NCI-H1092 treated with DMSO at 0.1 percent for 48 hours (cell line): Measurements from ENCODE around the gene GAR1.
"Not testable (repeated sequence)": the region's sequence is repeated elsewhere in the genome, so short reads cannot be mapped to it uniquely, and the experiment has no call there.

Source experiments
- DNase-seq: peaks from one replicate; lab custom pipeline; 2025; lab: John Stamatoyannopoulos, UW

The GAR1 gene

GRCh38 chr4:109815151-109816081, at the start of gene GAR1:
GAR1 (plus strand) TSS chr4:109815762; CDS start chr4:109816165, 403 bp downstream.
- DNase-seq = peak; percentile 92

- not testable (repeated sequence) for DNase-seq
These were observed 33.5 kb upstream of the GAR1 start for GRCh38 chr4:109782092-109782491.

- DNase-seq = no peak
These were observed 28.7 kb upstream of the GAR1 start for GRCh38 chr4:109786846-109787245.

- DNase-seq = no peak
These were observed 27.8 kb upstream of the GAR1 start for GRCh38 chr4:109787807-109788206.

GRCh38 chr4:109795059-109795458, 20.5 kb upstream of the GAR1 start:
- DNase-seq = no peak

- DNase-seq = no peak
These were observed 16.7 kb upstream of the GAR1 start for GRCh38 chr4:109798866-109799265.

GRCh38 chr4:109801099-109801789, 14.3 kb upstream of the GAR1 start:
- DNase-seq = no peak

GRCh38 chr4:109801895-109802319, 13.7 kb upstream of the GAR1 start, which contains the start of gene CFI:
CFI (minus strand) TSS chr4:109801999; CDS start chr4:109801971, 28 bp downstream.
- no peak for DNase-seq

GRCh38 chr4:109803924-109804571, 11.5 kb upstream of the GAR1 start:
- peak; percentile 24 for DNase-seq

GRCh38 chr4:109809655-109810054, 5.9 kb upstream of the GAR1 start:
- no peak for DNase-seq

GRCh38 chr4:109810552-109811387, 4.8 kb upstream of the GAR1 start:
- DNase-seq = no peak

- DNase-seq = no peak
These were observed 3.9 kb upstream of the GAR1 start for GRCh38 chr4:109811707-109812106.

GRCh38 chr4:109816082-109816442, 500 bp downstream of the GAR1 start:
- DNase-seq = no peak

- no peak for DNase-seq
These were observed 1.3 kb downstream of the GAR1 start for GRCh38 chr4:109816894-109817293.

GRCh38 chr4:109818268-109818667, 2.7 kb downstream of the GAR1 start:
- DNase-seq = no peak

GRCh38 chr4:109820563-109820962, 5.0 kb downstream of the GAR1 start:
- no peak for DNase-seq

- no peak for DNase-seq
These were observed 5.6 kb downstream of the GAR1 start for GRCh38 chr4:109821185-109821584.

- peak; percentile 6 for DNase-seq
These were observed 11.2 kb downstream of the GAR1 start for GRCh38 chr4:109826719-109827118.

- DNase-seq = no peak
These were observed 12.1 kb downstream of the GAR1 start, which contains the start of gene RRH for GRCh38 chr4:109827672-109828071. RRH (plus strand) TSS chr4:109827972; CDS start chr4:109828028, 56 bp downstream.

GRCh38 chr4:109833756-109834155, 18.2 kb downstream of the GAR1 start:
- no peak for DNase-seq

- DNase-seq = no peak
These were observed 21.4 kb downstream of the GAR1 start for GRCh38 chr4:109836985-109837384.
